Activated naive CD8-positive, alpha-beta T cell treated with anti-CD3 and anti-CD28 coated beads, Interleukin-2, amount 50 U/mL, for 16 hours (primary cell): ENCODE results near the gene APOL4.
"Not testable (repeated sequence)": the region's sequence is repeated elsewhere in the genome, so short reads cannot be mapped to it uniquely, and the experiment has no call there.

Experiments used
- DNase-seq: peaks from one replicate; pipeline ENCODE4 v3.0.0-alpha.2; 2020; ENCODE audit warnings: low read depth, low spot score

The APOL4 gene

DNA sequence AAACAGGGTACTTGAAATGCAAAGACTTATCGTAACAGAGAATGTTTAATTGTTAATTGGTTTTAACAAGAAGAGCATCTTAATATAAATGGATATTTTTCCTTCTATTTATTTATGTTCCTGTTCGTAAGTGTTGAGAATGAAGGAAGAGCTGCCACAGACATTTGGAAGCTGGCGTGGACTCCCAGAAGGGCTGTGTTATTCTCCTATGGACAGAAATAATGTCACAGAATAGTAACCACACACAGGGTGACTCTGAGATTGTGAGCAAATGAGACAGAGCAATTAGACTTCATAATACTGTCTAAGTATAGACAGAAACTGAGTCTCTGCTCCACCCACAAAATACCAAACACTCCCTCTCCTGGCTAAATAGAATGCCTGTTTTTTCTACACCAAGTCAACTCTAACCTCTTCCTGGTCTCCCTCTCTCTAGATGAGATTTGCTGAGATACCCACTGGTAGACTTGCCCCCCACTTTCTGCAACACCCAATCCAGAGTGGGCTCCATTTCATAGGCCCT, 47.1 kb downstream of the APOL4 start:
- DNase-seq = no peak

DNA sequence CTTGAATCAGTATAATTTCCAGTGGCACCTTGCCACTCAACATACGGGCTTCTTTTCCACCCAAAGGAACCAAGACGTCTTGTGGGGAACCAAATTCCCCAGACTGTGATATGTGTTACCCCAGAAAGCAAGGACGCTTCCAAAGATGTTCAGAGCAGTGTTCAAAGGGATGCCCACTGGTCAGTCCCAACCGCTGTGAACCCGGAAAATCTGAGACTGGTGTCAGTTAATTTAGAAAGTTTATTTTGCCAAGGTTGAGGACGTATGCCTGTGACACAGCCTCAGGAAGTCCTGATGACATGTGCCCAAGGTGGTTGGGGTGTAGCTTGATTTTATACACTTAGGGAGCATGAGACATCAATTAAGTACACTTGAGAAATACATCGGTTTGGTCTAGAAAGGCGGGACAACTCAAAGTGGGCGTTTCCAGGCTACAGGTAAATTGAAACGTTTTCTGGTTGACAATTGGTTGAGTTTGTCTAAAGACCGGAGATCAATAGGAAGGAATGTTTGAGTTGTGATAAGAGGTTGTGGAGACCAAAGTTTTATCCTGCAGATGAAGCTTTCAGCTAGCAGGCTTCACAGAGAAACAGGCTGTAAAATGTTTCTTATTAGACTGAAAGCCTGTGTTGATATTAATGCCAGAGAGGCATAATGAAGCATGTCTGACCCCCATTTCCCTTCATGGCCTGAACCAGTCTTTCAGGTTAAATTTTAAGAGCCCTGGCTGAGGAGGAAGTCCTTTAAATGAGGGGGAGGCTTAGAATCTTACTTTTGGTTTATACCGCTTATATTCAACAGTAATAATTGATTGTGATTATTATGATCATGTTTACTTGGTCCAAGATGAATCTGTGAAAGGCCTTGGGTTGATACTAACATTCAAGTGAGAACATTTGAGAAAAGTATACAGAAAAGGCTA, 47.8 kb downstream of the APOL4 start:
- DNase-seq = no peak

DNA sequence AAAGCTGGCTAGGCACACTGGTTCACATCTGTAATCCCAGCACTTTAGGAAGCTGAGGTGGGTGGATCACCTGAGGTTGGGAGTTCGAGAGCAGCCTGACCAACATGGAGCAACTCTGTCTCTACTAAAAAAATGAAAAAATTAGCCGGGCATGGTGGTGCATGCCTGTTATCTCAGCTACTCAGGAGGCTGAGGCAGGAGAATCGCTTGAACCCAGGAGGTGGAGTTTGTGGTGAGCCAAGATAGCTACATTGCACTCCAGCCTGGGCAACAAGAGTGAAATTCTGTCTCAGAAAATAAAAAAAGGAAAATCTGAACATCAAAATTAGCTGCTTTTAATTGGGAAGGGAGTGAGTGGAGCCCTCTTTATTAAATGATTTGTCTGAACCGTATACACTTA, 48.8 kb downstream of the APOL4 start:
- DNase-seq = not testable (repeated sequence)

DNA sequence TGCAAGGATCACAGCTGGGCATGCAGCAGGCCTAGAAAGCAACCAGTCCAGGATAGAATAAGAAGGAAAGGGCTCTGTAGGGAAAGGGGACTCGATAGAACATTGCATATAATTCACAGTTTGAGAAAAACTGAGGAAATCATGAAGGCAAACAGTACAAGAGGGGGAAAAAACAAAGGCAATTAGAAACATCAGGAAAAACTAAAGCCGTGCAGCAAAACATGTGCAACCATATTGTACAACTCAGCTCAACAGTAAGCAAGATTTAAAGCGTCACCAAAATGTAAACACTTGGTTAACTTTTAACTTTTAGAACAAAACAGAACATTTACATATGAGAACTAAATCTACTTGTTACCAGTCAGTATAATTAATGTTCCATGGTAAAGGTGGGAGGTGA, 49.5 kb downstream of the APOL4 start:
- no peak for DNase-seq

DNA sequence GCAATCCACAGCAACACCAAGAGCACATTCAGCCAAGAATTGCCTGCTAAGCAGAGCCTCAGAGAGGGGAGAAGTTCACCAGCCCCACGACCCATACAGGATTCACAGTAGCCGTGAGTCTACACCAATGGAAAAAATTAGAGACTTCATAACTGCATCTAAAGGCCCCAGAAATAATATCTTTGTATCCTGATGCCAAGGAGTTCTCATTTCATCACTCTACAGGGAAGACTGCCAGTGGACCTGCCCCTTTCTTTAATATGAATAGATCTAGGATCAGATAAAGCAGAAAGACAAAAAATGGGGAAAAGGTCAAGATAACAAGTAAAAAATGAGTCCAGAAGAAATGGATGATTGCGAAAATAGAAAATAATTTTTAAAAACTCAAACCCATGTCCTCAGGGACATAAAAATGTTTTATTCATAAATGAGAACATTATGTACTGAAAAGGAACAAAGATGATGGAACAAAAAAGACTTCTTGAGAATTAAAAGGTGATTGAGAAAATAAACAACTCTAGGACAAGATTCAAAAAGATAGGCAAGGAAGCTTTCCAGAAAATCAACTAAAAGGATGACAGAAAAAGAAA, 50.5 kb downstream of the APOL4 start:
- no peak for DNase-seq

DNA sequence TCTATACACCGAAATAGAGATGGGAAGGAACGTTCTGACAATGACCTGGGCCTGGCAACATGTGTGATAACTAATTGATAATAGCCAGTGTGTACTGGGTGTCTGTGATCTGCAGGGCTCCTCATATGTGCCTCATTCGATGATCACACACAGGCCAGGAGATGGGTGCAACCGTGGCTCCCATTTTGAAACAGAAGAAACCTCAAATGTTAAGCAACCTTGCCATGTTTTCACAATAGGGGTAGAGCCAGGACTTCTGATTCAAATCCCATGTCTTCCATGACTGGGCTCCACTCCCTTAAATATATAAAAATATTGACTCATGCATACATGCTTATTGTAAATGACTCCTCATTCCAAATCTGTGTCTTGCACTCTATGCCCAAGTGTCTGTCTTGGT, 52.2 kb downstream of the APOL4 start:
- no peak for DNase-seq

DNA sequence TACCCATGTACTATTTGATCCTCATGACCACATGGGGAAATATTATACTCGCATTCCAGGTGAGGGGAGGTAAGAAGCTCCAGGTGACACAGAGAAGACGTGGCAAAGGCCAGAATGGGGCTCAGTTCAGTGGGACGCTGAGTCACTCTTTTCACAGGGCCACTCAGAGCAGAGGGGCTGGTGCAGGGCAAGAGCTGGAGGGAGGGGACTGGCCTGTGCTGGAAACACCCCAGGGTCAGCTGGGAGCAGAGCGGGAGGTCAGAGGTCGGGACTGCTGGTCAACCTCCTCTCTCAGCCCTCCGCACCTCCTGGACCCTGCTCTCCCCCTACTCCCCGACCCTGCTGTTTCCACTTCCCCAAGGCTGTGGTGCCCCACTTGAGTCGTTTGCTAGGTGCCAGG, 53.2 kb downstream of the APOL4 start:
- no peak for DNase-seq

DNA sequence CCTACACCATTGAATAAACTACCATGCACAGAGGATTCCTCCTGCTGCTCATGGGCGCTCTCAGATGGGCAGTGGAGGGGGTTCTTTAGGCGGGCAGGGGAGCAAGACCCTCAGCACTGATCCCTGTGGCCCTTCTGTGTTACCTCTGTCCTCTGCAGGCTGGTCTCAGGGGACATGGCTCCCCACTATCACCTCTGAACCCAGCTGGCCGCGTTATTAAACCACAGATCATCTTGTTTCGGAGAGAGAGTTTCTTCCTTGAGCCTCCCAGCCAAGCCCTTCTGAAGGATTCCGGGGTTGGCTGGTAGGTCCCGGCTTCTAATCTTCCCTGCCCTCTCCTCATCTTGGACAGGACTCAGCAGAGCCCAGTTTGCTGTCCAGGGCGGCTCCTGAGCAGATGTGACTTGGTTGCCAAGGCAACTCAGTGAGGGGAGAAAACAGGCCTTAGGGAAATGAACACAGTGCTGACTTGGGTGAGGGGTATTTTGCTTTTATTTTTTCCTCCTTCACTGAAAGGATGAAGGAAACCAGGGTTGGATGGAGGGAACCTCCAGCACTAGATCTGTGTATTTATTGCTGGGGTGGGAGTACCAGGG, 54.3 kb downstream of the APOL4 start:
- no peak for DNase-seq

DNA sequence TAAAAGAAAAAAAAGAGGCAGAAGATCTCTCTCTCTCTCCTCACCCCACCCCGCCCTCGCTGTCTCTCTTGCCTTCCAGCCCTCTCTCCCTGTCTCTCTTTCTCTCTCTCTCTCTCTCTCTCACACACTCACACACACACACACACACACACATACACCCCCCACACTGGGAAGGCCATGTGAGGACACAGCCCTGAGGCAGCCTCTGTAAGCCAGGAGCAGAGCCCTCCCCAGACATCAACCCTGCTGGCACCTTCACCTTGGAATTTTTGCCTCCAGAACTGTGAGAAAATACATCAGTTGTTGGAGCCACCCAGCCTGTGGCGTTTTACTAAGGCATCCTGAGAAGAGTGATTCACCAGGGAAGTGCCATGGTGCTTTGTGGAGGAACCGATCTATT, 55.7 kb downstream of the APOL4 start:
- DNase-seq = no peak

DNA sequence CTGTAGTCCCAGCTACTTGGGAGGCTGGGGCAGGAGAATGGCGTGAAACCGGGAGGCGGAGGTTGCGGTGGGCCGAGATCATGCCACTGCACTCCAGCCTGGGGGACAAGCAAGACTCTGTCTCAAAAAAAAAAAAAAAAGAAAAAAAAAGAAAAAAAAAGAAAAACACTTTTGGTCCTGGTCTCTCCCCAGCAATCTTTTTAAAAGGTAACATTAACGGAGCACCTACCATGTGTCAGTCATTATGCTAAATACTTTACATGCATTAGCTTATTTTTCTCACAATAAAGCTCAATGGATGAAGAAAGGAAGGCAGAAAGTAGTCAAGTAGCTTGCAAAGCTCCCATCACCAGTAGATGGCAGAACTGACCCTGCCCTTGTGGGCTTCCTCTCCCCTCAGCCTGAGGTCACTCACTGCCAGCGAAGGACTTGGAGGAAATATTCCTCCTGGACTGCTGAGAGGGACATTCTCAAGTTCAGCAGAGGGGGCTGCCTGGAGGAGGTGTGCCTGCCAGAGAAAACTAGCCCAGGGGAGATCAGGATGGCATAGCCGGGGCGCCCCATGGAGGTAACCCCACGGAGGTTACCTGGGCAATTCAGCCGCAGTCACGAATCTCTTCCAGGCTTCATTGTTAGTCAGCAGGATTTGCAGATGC, 56.6 kb downstream of the APOL4 start:
- no peak for DNase-seq

DNA sequence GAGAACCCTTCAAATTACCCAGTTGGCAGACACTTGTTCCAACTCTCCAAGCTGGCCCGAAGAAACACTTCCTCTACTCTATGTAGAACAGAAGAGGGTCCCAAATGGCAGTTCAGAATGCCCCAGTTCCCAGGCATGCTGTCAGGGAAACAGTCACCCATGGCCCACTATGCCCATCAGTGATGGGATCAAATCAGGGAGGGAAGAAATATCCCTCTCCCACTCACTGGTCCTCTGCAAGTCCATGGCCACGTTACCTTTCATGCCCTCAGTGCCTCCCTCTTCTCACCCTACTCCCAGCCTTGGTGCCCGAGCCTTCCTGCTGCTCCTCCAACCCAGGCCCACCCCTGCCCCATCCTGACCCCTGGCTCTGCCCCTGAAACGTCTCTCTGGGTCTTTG, 57.7 kb downstream of the APOL4 start:
- DNase-seq = no peak

DNA sequence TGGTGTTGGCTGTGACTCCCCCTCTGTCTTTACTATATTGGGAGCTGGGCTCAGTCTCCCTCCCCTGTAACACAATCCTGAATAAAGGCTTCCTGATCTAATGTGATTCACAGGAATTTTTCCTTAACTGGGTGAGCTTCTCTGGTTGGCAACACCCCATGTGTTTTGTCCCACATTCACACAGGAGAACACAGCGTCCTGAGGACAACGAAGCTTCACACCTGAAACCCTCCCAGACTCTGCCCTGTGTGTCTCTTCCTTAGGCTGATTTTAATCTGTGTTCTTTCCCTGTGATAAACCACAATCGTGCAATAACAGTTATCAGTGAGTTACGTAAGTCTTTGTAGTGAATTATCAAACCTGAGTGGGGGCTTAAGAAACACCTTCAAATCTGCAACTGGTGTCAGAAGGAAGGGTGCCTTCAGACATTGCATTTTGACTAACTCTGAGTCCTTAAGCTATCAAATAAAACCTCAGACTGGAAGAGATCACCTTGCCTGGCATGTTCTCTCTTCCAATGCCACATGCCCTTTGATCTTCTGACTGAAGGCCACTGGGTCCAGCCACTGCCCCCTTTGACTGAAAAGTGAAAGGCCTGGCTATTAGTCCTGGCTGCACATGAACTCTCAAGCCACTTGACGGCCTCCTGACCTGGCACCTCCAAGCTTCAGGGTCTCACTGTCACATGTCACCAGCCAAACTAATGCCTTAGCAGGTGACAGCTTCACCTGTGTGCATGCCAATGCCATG, 58.4 kb downstream of the APOL4 start:
- no peak for DNase-seq

DNA sequence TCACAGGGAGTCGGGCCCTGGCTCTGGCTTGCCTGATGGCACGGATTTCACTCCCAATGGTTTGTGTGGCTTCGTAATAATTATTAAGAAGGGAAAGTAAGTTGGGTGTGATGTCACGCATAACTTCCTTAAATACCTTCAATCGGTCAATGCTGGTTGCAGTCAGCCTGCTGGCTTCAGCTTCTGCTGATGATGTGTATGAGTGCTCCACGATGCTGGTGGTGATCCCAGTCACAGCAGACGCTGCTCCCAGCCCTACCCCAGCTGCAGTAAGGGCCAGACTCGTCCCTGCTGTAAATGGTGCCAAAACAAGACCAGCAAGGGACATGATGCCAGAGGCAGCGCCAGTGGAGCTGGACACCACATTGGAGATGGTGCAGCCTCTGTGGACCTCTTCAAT, 60.1 kb downstream of the APOL4 start:
- DNase-seq = no peak
